Limb (tissue), 2 donors: ENCODE measurements around the gene BCAM.
"Not testable (repeated sequence)": the region's sequence is repeated elsewhere in the genome, so short reads cannot be mapped to it uniquely, and the experiment has no call there.

Source experiments
- DNase-seq, 2 donors: peaks; one replicate each; pipeline ENCODE4 v3.0.0-alpha.2; 2016; ENCODE audit errors: extremely low spot score in 2 of 2

Gene BCAM

GRCh38 chr19:44848036-44848811, 39.3 kb downstream of the BCAM start:
- DNase-seq, result peak in 1 of 2 donors; percentile 50

GRCh38 chr19:44848812-44849447, 40.0 kb downstream of the BCAM start:
- DNase-seq, result peak in 1 of 2 donors; percentile 53

GRCh38 chr19:44850641-44851109, 41.8 kb downstream of the BCAM start:
- DNase-seq, result no peak

GRCh38 chr19:44851427-44851826, 42.5 kb downstream of the BCAM start:
- DNase-seq, result no peak

GRCh38 chr19:44855606-44856005, 46.7 kb downstream of the BCAM start:
- DNase-seq, result no peak

GRCh38 chr19:44856421-44857083, 47.6 kb downstream of the BCAM start:
- DNase-seq, result no peak

GRCh38 chr19:44857837-44858236, 48.9 kb downstream of the BCAM start:
- DNase-seq, result no peak

- not testable (repeated sequence) for DNase-seq
Observed at GRCh38 chr19:44861576-44861975, 52.7 kb downstream of the BCAM start.

GRCh38 chr19:44863990-44864389, 55.1 kb downstream of the BCAM start:
- DNase-seq, result no peak

GRCh38 chr19:44865196-44865767, 56.4 kb downstream of the BCAM start:
- DNase-seq, result no peak

- DNase-seq, result no peak
Observed at GRCh38 chr19:44866664-44867063, 57.8 kb downstream of the BCAM start.

- no peak for DNase-seq
Observed at GRCh38 chr19:44867578-44867977, 58.7 kb downstream of the BCAM start.

GRCh38 chr19:44869733-44870470, 61.0 kb downstream of the BCAM start:
- no peak for DNase-seq
